Hematopoietic multipotent progenitor cell (in vitro differentiated cells): ENCODE measurements around the gene ZFP36L2. TPM values are rescaled to one million over a fixed set of nuclear protein-coding genes. Genes with fewer than 3 reads are reported as not detected.

ENCODE experiments used
- DNase-seq, 3 donors: peaks; one replicate each; pipeline ENCODE4 v3.0.0-alpha.2; 2011 to 2015; ENCODE audit warnings: low read depth in 2 of 3, low spot score in 2 of 3
- total RNA-seq: library from RNA; depleted of rRNA; stranded (reverse); fragments of >200 nt; gene quantifications from one replicate; pipeline ENCODE4 v1.2.3, GENCODE V29; 2012

ZFP36L2 gene
- total RNA-seq, 1 donor = 165 TPM

- DNase-seq = peak in 1 of 3 donors; percentile 56
These were observed 1.8 kb downstream of the ZFP36L2 start for GRCh38 chr2:43224571-43225092.

- peak in 2 of 3 donors; percentile 76 to 91 for DNase-seq
These were observed 2.3 kb downstream of the ZFP36L2 start for GRCh38 chr2:43224131-43224570.

GRCh38 chr2:43223521-43224001, 2.8 kb downstream of the ZFP36L2 start:
- DNase-seq = no peak

- no peak for DNase-seq
These were observed 3.7 kb downstream of the ZFP36L2 start for GRCh38 chr2:43222475-43223309.

- peak in 2 of 3 donors; percentile 75 to 77 for DNase-seq
These were observed 4.5 kb downstream of the ZFP36L2 start for GRCh38 chr2:43221763-43222474.

GRCh38 chr2:43221124-43221762, 5.2 kb downstream of the ZFP36L2 start:
- peak in 2 of 3 donors; percentile 65 to 72 for DNase-seq

GRCh38 chr2:43220760-43221123, 5.7 kb downstream of the ZFP36L2 start:
- no peak for DNase-seq

- DNase-seq = no peak
These were observed 6.1 kb downstream of the ZFP36L2 start for GRCh38 chr2:43220229-43220751.

- peak; percentile 63 to 92 (median 89) for DNase-seq
These were observed 6.8 kb downstream of the ZFP36L2 start for GRCh38 chr2:43219383-43220228.

- DNase-seq = peak; percentile 62 to 71 (median 63)
These were observed 7.6 kb downstream of the ZFP36L2 start for GRCh38 chr2:43218702-43219382.

GRCh38 chr2:43218155-43218701, 8.2 kb downstream of the ZFP36L2 start:
- DNase-seq = peak in 1 of 3 donors; percentile 53

- DNase-seq = peak in 1 of 3 donors; percentile 51
These were observed 8.9 kb downstream of the ZFP36L2 start for GRCh38 chr2:43217228-43218154.

GRCh38 chr2:43216629-43217028, 9.8 kb downstream of the ZFP36L2 start:
- no peak for DNase-seq

- DNase-seq = no peak
These were observed 10.6 kb downstream of the ZFP36L2 start for GRCh38 chr2:43215673-43216255.

GRCh38 chr2:43214253-43214652, 12.2 kb downstream of the ZFP36L2 start:
- no peak for DNase-seq

GRCh38 chr2:43212931-43213330, 13.5 kb downstream of the ZFP36L2 start:
- peak in 2 of 3 donors; percentile 70 to 89 for DNase-seq

GRCh38 chr2:43212216-43212835, 14.1 kb downstream of the ZFP36L2 start:
- DNase-seq = peak in 1 of 3 donors; percentile 47
